ENCODE data around the gene BICRA. TPM values are rescaled to one million over a fixed set of nuclear protein-coding genes. Genes with fewer than 3 reads are reported as not detected.
A peak's percentile ranks its signal among the peaks of the same experiment; 100 is the strongest.
"Not testable (repeated sequence)": the region's sequence is repeated elsewhere in the genome, so short reads cannot be mapped to it uniquely, and the experiment has no call there.

The BICRA gene
- total RNA-seq, 1 donor: 10.8 TPM

- DNase-seq (ENCODE audit: low read depth in 2 of 3, low spot score in 2 of 3): no peak
Measured at GRCh38 chr19:47626238-47626637, 17.3 kb downstream of the BICRA start.

DNA sequence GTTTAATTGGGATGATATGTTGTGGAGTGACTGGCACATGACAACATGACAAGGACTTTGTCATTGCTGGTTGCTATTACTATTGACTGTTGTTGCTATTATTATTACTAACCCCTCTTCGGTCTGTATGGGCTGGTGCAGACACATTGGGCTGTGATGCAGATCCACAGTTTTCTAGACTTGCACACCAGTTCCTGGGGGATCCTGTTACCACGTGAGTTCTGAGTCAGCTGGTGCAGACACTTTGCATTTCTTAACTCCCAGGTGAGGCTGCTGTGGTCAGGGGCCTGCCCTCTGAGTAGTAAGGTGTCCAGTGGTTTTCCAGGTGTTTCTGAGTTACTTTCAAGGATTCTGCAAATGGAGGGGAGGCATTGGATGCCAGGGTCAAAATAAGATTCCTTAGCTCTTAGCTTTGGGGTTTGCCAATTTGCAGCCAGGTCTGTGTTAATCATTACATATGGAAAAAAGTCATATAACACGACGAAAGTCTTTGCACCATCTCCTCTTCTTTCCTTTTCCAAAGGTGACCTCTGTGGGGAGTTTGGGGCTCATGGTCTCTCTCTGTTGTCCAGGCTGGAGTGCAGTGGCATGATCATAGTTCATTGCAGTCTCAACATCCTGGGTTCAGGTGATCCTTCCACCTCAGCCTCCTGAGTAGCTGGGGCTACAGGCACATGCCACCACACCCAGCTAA lies 19.3 kb downstream of the BICRA start:
- DNase-seq (ENCODE audit: low read depth in 2 of 3, low spot score in 2 of 3): no peak

GRCh38 chr19:47630594-47630993 lies 21.7 kb downstream of the BICRA start:
- no peak for DNase-seq (ENCODE audit: low read depth in 2 of 3, low spot score in 2 of 3)

GRCh38 chr19:47631681-47632446 lies 22.9 kb downstream of the BICRA start:
- DNase-seq (ENCODE audit: low read depth in 2 of 3, low spot score in 2 of 3): no peak

DNA sequence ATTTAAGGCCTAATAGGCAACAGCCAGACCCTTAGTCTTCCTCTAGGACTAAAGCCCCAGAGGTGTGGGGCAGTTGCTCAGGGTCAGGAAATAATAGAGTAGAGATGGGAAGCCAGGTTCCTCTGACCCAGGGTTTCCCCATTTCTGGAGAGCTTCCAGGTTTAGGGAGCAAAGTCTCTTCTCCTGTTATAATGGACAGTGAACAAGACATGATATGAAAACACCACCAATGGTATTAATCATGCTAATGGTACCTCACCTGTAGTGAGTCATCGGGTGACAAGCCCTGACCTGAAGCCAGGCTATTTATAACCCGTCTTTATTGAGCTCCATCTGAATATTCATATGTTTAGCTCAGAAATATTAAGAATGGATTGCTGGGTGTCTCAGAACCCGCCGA lies 24.6 kb downstream of the BICRA start:
- DNase-seq (ENCODE audit: low read depth in 2 of 3, low spot score in 2 of 3): no peak

DNA sequence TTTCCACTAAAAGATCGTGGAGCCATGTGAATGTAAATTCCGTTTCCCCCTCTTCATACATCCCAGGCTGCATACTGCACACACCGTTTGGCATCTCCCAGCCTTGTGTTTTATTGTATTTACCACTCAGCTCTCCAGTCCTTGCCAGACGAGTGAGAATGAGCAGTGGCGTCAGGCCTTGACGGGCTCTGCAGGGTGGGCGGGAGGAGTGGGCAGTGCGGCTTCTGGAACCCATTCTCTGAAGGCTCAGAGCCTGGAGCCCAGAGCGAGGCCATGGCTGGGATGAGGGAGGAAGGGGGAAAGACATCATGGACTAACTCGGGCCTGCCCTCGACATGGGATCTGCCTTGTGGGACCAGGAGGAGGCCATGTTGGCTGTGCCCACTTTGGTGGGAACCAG lies 25.1 kb downstream of the BICRA start:
- no peak for DNase-seq (ENCODE audit: low read depth in 2 of 3, low spot score in 2 of 3)

GRCh38 chr19:47635152-47635754 lies 26.3 kb downstream of the BICRA start:
- DNase-seq (ENCODE audit: low read depth in 2 of 3, low spot score in 2 of 3): not testable (repeated sequence)

GRCh38 chr19:47637550-47637949 lies 28.6 kb downstream of the BICRA start:
- DNase-seq (ENCODE audit: low read depth in 2 of 3, low spot score in 2 of 3): no peak

DNA sequence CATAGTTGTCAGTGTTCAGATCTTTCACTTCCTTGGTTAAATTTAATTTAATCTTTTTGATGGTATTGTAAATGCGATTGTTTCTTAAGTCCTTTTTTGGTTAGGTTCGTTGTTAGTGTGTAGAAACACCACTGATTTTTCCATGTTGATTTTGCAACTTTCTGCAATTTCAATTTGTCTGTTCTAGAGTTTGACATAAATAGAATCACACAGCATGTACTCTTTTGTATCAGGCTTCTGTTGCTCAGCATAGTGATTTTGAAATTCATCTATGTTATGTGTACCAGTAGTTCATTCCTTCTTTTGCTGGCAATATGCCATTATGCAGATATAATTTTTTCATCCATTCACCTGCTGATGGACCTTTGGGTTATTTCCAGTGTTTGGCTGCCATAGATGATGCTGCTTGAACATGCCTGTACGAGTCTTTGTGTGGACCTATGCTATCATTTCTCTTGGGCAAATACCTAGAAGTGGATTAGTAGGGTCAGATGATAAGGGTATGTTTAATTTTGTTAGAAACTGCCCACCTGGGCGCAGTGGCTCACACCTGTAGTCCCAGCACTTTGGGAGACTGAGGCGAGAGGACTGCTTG lies 33.1 kb downstream of the BICRA start:
- no peak for DNase-seq (ENCODE audit: low read depth in 2 of 3, low spot score in 2 of 3)

- no peak for DNase-seq (ENCODE audit: low read depth in 2 of 3, low spot score in 2 of 3)
Measured at GRCh38 chr19:47643281-47643680, 34.3 kb downstream of the BICRA start.

DNA sequence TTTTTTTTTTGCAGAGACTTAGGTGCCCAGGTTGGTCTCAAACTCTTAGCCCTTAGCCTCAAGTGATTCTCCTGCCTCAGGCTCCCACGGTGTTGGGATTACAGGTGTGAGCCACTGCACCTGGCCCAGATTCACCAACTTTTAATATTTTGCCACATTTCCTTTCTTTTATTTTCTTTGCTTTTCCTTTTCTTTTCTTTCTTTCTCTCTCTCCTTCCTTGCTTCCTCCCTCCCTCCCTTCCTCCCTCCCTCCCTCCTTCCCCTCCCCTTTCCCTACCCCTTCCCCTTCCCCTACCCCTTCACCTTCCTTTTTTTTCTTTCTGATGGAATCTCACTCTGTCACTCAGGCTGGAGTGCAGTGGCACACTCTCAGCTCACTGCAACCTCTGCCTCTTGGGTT lies 35.3 kb downstream of the BICRA start:
- no peak for DNase-seq (ENCODE audit: low read depth in 2 of 3, low spot score in 2 of 3)

DNA sequence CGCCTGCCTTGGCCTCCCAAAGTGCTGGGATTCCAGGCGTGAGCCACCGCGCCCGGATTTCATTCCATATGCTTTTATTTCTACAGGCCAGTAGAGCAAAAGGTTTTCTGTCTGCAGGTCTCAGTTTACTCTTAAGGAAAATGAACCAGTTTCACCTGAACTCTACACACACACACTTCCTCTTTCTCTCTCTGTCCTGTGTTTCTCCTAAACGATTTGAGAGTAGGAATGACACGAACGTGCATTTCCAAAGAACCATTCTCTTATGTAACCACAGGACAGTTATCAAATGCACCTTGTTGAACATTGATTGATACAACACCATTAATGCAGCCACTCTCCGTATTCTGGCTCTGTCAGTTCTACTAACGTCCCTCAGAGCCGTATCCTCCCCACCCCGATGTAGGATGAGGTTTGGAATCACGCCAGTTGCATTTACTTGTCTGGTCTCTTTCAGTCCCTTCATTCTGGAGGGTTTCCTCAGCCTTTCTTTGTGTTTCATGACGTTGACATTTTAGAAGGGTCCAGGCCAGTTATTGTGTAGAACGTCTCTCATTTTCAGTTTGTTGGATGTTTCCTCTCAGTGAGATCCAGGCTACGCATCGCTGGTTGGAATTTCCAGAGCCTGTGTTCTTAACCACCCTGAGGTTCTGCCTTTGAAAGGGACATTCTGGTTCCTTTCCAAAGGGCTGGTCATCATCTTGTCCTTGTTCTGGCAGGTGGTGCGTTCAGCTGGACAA lies 36.0 kb downstream of the BICRA start:
- peak in 1 of 3 donors; percentile 9 for DNase-seq (ENCODE audit: low read depth in 2 of 3, low spot score in 2 of 3)

DNA sequence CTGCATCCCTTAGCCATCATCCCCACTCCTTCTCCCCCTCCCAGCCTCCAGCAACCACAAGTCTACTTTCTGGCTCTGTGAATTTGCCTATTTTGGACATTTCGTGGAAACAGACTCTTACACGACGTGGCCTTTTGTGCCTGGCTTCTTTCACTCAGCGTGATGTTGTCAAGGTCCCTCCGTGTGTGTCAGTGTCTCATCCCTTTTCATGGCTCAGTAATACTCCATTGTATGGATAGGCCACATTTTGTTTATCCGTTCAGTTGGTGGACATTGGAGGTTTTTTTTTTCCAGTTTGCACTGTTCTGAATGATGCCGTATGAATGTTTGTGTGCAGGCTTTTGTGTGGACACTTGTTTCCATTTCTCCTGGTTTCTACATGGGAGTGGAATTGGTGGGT lies 38.0 kb downstream of the BICRA start:
- no peak for DNase-seq (ENCODE audit: low read depth in 2 of 3, low spot score in 2 of 3)

DNA sequence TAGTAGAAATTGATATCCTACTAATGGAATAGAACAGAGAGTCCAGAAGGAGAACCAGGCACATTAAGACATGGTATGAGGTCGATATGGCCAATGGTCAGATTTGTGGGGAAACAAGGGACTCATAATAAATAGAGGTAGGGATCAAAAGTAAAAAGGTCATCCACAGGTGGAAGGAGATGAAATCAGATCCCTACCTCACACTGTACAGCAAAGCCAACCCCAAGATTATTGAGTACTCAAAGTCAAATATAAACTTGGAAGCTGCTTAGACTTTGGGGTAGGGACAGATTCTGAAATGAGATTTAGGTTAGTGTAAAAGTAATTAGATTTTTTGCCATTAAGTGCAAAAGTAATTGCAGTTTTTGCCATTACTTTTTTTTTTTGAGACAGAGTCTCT lies 40.7 kb downstream of the BICRA start:
- no peak for DNase-seq (ENCODE audit: low read depth in 2 of 3, low spot score in 2 of 3)

- DNase-seq (ENCODE audit: low read depth in 2 of 3, low spot score in 2 of 3): no peak
Measured at GRCh38 chr19:47650700-47651099, 41.8 kb downstream of the BICRA start.

DNA sequence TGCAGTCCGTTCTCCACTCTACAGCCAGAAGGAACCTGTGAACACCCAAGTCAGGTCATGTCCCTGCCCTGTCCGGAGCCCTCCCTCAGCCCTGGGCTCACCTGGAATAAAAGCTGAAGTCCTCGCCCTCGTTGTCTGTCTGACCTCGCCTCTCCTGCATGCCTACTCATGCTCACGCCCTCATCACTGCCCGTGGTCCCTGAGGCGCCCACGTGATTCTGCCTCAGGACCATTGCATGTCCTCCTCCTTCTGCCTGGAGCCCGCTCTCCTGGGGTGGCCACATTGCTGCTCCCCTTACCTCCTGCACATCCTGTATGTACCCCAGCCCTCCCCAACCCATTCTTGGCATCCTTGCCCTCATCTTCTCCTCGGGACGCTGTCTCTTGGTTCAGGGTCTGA lies 42.2 kb downstream of the BICRA start:
- DNase-seq (ENCODE audit: low read depth in 2 of 3, low spot score in 2 of 3): no peak

DNA sequence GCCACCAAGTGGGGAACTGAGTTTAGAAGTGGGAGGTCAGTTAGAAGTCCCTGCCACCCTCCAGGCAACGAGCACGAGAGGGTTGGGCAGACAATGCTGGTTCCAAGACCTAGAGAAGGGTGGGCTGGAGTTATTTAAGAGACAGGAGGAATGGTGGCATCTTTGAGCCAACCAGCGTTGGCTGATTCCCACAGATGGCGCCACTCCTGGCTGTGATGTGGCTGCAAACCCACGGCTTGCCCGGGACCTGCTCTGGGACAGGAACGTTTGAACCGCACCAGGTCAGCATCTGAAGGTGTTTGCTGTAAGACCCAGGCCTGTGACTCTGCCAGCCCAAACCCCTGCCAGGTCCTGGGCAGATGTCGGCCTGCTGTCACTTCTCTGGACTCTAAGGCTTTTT lies 42.8 kb downstream of the BICRA start:
- no peak for DNase-seq (ENCODE audit: low read depth in 2 of 3, low spot score in 2 of 3)

GRCh38 chr19:47652285-47652684 lies 43.4 kb downstream of the BICRA start:
- DNase-seq (ENCODE audit: low read depth in 2 of 3, low spot score in 2 of 3): no peak

DNA sequence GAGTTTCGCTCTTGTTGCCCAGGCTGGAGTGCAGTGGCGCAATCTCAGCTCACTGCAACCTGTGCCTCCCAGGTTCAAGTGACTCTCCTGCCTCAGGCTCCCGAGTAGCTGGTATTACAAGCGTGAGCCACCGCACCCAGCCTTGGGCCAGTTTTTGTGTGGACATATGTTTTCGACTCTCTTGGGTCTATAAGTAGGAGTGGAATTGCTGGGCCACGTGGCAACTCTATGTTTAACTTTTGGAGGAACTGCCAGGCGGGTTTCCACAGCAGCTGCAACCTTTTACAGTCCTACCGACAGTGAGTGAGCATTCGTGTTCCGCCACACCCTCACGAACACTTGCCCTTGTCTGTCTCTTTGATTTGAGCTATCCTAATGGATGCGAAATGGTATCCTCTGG lies 44.9 kb downstream of the BICRA start:
- DNase-seq (ENCODE audit: low read depth in 2 of 3, low spot score in 2 of 3): no peak

DNA sequence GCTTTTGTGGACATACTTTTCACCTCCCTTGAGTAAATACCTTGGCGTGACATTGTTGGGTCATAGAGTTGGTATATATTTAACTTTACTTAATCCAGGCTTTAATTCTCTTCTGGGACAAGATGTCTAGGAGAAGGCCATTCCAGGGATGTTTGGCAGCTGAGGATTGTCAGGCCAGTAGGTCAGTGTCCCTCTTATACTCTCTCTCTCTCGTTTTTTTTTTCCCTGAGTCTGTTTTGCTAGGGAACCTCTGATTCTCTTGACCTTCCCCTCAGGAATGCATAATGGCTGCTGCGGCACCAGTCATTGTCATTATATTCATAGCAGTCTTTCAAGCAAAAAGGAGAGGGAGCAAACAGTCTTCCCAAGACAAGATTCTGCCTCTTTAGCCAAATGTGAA lies 48.8 kb downstream of the BICRA start:
- no peak for DNase-seq (ENCODE audit: low read depth in 2 of 3, low spot score in 2 of 3)

Measured in hematopoietic multipotent progenitor cell (in vitro differentiated cells).